ENCODE results near the gene SLC6A16. TPM values are rescaled to one million over a fixed set of nuclear protein-coding genes. Genes with fewer than 3 reads are reported as not detected.
"Not testable (repeated sequence)": the region's sequence is repeated elsewhere in the genome, so short reads cannot be mapped to it uniquely, and the experiment has no call there.

SLC6A16 gene
- 1 to 10 TPM in 8 of 12 donors, under 1 TPM in 2, not detected in 2; 0.72 to 2.1 (median 1.7) TPM for polyA plus RNA-seq (ENCODE audit: insufficient read length in 12 of 12)
- long read RNA-seq, donor 1, result 0 reads
- long read RNA-seq, donor 2, result 0 reads
- long read RNA-seq, donor 3, result 0 reads
- long read RNA-seq, donor 4, result 0 reads
- long read RNA-seq, donor 5, result 0 reads
- long read RNA-seq, donor 6, result 0 reads
- long read RNA-seq, donor 7, result 0 reads
- long read RNA-seq, donor 8, result 0 reads
- long read RNA-seq, donor 9, result 0 reads
- long read RNA-seq, donor 10, result 0 reads
- long read RNA-seq, donor 11, result 0 reads

DNA sequence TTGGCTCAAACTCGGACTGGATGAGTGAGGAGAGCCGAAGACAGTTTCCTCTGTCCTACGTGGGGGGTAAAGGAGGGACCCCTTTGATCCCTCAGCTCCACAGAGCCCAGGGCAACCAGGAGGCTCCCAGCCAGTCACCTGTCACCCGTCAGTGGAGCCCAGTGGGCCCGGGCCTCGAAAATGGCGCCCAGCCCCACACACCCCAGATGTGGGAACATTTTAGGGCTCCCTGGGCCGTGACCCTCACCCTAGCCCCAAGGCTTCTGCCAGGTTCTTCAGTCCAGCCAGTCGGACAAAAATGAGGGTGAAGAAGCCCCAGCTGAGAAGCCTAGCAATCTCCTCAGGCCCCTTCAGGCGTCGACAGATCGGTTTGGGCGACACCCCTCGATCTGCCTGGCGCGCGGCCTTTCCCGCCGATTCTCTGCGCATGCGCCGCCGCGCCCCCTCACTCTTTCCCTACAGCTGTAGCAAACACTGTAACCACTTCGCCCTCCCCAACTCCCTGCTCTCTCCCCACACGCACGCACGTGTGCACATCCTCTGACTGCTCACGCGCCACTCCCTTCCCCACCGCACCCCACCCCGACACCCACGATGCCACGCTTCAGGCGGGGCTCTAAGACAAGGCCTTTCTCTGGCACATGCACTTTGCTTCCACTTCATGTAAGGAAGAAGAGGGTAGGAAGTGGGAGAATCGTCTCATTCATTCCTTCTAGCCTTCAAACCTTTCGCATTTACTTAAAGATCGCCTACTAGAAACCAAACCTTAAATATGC lies at the start of gene SLC6A16:
Gene SLC6A16, minus strand, starts transcription at position 391 of the 776 bp plus-strand sequence. CDS start 13,844 bp downstream, outside the sequence.
- no peak for DNase-seq

DNA sequence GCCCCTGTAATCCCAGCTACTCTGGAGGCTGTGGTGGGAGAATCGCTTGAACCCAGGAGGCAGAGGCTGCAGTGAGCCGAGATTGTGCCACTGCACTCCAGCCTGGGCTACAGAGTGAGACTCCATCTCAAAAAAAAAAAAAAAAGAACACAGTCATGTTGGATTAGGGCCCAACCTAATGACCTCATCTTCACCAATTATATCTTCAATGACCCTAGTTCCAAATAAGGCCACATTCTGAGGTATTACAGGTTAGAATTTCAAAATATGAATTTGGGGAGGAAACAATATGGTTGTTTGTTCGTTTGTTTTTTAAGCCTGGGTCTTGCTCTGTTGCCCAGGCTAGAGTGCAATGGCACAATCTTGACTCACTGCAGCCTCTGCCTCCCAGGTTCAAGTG lies 48.2 kb upstream of the SLC6A16 start:
- DNase-seq, result not testable (repeated sequence)

DNA sequence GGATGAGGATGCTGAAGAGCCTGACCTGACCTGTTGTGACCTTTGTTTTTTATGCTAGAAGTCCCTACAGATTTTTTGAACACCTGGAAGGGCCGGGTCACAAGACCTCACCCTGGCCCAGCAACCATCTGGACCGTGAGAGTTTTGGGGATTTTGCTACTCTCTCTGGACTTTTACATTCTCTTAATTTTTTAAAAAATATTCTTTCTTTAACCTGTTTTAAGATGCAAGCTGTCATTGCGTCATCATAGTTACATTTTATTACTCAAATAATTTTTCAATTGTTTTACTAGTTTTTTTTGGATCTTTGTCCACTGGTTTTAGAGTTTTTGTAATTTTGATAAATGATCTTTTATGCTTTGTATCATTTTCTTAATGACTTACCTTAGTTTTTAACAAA lies 46.2 kb upstream of the SLC6A16 start:
- no peak for DNase-seq

DNA sequence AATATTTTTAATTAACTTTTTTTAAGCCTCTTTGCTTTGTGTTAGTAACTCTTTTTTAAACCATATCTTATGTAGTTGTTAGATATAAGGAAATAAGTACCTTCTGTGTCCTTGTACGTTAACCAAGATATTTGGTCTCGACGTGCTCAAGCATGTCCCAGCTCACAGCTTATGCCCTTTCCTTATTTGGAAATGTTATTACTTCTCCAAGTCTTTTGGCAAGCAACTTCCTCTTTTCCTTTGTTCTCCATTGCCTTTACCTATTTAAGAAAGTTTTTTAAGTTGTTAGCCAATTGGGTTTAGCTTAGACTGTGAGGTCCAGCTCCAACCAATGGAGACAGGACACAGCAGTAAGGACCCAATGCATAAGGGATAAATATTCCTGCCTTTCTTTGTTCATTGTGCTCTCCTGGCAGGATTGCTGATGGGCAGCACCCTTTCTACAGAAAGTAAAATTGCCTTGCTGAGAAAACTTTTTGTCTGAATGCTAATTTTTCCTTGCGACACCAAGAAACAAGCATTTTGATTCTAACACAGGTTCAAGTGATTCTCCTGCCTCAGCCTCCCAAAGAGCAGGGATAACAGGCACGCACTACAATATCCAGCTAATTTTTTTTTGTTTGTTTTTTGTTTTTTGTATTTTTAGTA lies 43.8 kb upstream of the SLC6A16 start:
- no peak for DNase-seq

DNA sequence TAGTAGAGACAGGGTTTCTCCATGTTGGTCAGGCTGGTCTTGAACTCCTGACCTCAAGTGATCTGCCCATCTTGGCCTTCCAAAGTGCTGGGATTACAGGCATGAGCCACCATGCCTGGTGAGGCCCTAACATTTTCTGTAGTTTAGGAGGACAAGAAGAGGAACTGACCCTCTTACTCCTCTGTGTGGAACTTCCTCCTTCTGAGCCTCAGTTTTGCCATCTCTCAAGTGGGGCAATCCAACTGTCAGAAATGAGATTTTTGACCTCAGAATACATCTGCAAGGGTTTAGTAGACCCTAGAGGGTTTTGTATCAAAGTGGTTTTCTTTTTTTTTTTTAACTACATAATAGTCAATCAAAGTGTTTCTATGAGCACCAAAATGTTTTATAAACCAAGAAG lies 41.1 kb upstream of the SLC6A16 start:
- DNase-seq, result no peak

DNA sequence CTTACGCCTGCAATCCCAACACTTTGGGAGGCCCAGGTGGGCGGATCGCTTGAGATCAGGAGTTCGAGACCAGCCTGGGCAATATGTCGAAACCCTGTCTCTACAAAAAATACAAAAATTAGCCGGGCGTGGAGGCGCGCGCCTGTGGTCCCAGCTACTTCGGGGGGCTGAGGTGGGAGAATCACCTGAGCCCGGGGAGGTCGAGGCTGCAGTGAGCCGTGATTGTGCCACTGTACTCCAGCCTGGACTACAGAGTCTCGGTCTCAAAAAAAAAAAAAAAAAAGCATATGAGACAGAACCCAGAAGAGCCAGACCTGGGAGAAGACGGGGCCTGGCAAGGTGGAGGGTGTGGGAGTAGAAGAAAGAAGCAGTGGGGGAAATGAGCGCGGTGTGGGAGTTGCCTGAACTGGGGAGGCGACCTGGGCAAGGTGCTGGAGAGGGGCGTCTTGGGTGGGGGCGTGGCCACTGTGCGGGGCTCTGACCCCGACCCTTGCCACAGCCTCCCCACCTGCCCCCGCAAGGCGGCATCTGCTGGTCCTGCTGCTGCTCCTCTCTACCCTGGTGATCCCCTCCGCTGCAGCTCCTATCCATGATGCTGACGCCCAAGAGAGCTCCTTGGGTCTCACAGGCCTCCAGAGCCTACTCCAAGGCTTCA lies 39.2 kb upstream of the SLC6A16 start:
- DNase-seq, result no peak

DNA sequence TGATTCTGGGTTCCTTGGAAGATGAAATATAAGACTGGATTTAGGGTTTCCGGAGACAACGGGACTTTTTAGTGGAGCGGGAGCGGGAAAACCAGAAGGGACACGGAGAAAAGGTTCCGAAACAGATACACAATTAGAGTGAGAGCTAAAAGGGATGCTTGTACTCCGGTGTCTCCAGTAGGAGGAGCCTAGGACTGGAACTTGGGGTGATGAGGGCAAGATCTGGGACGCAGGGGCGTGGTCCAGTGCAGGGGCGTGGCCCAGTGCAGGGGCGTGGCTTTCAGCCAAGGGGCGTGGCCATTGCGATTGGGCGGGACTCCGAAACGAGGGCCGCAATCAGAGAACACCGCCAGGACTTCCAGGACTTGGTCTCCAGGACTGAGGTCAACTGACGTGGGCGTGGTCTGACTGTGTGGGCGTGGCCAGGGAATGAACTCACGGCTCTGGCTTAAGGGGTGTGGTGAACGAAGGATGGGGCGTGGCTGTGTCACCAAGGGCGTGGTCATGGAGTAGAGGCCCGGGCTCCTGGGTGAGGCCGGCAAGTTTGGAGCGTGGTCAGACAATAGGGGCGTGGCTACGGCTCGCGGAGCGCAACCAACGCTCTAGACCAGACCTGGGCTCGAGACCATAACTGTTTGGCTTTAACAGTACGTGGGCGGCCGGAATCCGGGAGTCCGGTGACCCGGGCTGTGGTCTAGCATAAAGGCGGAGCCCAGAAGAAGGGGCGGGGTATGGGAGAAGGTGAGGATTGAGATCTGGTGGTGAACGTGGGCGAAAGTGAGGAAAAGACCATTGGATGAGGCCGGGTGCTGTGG lies 38.5 kb upstream of the SLC6A16 start, which contains the start of gene DKKL1:
Gene DKKL1, plus strand, starts transcription at position 610 of the 815 bp plus-strand sequence. Its CDS starts 122 bp downstream, at position 732.
- DNase-seq, result peak; percentile 96

DNA sequence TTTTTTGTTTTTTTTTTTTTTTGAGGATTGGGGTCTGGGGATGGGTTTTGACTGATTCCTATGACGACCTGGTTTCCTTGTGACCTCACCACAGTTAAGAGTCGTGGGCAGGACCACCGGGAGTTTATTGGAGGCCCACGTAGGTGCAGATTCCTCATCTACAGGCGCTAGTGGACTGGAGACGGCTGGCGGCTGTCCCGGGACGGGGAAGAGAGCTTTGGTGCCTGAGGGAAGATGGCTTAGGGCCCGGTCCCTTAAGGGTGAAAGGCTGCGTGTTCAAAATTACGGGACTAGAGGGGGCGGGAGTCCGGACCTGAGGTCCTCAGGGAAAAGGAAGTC lies 37.9 kb upstream of the SLC6A16 start:
- no peak for DNase-seq

DNA sequence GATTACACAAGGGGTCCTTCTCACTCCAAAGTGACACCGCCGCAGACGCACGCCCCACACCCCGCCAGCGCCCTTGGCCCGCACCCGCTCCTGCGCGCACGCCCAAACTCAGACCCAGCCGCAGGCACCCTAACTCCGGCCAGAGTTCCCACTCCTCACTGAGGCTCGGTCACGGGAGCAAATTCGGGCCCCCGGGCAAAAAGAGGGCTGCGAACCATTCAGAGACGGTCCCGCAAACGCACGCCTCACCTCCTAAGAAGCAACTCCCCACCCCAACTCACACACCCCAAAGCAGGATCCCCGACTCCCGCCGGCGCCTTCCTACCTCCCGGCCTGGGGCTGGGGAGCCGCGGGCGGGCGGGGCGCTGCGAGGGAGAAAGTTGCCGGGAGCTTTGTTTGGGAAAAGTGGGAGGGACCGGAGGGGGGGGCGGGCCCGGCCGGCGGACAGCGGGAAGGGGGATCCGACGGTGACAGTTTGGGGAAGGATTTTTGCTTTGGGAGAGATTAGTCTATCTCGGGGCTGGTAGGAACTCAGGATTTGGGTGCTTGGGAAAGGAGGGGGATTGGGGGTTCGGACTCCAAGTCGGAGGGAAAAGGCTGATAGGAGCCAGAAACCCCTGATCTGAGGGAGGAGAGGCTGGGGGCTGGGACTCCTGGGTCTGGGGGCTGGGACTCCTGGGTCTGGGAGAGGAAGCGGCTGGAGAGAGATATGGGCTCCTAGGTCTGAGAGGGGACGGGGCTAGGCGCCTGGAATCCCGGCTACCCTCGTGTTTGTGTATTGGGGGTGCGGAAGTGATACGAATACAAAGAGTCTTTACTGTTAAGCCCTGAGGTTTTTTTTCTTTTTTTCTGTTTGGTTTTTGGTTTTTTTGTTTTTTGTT lies 37.3 kb upstream of the SLC6A16 start, which contains the start of gene TEAD2:
Gene TEAD2, minus strand, starts transcription at position 369 of the 881 bp plus-strand sequence. CDS start 2,341 bp downstream, outside the sequence.
- peak; percentile 86 for DNase-seq

DNA sequence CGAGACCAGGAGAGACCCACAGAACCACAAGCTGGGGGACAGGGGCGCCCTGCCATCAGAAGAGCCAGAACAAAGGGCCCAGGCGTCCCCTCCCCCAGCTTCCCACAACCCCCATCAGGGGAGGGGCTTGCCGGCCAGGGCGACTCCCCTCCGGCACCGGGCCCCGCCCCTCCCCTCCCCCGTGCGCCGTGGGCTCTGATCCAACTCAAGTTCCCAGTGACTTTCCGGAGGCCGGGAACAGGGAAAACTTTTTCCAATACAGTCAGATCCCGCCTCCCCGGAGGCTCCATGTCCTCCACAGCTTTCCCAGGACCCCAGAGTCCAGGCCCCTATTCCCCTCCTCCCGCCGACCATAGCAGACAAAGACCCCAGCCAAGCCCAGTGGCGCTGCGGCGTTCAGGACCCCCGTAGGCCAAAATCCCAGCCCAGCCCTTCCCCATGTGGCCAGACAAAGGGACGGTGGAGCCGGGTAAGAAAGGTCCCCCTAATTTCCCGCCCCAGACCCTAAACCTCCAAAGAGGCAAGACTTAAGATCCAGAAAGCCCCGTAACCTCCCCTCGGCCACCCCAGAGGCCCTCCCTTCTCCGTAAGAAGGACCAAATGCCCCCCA lies 36.6 kb upstream of the SLC6A16 start:
- DNase-seq, result peak; percentile 95

DNA sequence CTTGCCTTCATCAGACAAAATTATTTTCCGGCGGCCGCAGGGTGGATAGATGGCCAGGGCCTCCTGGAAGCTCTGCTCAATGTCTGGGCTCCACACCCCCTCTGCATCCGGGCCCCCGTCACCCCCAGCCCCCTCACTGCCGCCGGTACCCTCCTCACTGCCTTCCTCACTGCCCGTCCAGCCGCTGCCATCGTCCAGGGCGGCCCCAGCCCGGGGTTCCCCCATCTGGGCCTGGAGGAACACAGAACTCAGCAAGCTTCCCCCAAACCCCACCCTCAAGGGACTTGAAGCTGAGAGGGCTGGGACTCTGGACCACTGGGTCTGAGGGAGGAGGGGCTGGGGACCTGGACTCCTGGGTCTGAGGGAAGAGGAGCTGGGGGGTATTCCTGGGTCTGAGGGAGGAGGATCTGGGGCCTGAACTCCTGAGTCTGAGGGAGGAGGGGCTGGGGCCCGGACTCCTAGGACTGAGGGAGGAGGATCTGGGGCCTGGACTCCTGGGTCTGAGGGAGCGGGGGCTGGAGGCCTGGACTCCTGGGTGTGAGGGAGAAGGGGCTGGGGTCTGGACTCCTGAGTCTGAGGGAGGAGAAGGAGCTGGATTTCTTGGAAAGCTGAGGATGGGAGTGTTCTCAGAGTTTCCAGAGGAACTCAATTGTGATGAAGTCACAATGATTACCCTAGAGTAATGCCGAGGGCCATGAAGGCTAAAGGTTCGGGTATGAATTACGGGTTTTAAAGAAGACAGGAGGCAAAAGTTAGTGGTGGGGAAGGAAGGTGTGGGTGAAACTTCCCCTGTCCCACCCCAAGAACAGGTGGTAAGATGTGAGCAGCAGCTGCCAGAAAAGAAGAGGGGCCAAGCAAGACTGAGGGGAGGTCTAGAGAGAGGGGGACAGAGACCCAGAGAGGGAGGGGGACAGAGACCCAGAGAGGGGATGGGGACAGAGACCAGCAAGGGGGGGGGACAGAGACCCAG lies 35.1 kb upstream of the SLC6A16 start:
- no peak for DNase-seq

DNA sequence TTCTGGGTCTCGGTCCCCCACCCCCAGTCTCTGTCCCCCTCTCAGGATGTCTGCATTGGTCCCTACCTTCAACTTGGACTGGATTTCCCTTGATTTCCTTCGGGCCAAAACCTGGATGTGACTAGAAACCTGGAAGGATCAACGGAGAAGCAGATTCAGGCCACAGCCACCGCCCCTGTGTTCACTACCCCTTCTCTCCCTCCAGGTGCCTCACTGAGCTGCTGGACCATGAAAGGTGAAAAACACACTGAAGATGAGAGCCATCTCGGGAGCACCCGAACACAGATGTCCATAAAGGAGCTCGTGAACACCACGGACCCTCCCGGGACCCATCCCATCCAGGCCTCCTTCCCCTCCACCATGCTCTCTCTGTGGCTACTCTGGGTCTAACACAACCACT lies 32.2 kb upstream of the SLC6A16 start:
- no peak for DNase-seq

DNA sequence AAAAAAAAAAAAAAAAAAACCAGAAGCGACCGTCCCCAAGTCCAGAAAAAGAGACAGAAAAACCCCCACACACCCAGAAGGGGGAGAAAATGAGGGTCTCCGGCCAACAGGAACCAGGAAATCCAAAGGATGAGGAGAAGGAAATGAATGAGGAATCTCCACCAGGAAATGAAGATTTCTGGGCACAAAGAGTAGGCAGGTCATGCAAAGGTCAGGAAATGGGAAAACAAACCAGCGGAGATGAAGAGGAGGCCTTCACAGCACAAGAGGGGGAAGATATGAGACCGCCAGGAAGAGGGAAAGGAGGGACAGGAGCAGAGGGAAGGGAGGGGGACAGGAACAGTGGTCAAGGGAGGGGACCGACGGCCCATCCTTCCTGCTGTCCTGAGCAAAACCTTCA lies 31.4 kb upstream of the SLC6A16 start:
- DNase-seq, result no peak

DNA sequence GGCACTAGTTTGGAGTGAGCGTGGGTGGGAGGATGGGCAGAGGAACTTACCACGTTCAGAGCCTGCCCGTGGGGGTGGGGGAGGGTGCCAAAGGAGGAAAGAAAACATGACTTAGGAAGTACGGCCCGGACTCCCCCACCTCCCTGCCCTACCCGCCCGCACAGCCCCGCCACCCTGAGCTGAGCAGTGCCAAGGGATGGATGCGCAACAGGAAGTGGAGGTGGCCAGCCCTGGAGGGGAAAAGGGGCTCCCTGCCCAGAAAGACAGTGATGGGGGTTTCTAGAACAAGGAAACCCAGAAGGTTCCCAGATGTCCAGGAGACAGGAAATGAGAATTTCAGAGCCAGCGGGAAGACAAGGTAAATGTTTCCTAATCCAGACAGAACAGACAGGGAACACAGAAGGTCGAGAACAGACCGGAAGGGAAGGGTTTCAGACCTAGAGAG lies 30.9 kb upstream of the SLC6A16 start:
- peak; percentile 52 for DNase-seq

DNA sequence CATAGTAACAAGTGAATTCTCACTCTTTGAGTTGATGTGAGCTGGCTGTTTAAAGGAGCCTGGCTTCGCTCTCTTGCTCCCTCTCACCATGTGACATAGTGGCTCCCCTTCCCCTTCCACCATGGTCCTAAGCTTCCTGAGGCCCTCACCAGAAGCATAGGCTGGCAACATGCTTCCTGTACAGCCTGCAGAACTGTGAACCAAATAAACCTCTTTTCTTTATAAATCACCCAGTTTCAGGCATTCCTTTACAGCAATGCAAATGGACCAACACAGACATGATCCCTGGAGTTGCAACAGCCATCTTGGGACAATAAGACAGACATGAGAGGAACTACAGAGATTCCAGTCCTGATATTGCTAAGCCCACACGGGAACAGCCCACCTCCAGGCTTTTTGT lies 24.6 kb upstream of the SLC6A16 start:
- no peak for DNase-seq

DNA sequence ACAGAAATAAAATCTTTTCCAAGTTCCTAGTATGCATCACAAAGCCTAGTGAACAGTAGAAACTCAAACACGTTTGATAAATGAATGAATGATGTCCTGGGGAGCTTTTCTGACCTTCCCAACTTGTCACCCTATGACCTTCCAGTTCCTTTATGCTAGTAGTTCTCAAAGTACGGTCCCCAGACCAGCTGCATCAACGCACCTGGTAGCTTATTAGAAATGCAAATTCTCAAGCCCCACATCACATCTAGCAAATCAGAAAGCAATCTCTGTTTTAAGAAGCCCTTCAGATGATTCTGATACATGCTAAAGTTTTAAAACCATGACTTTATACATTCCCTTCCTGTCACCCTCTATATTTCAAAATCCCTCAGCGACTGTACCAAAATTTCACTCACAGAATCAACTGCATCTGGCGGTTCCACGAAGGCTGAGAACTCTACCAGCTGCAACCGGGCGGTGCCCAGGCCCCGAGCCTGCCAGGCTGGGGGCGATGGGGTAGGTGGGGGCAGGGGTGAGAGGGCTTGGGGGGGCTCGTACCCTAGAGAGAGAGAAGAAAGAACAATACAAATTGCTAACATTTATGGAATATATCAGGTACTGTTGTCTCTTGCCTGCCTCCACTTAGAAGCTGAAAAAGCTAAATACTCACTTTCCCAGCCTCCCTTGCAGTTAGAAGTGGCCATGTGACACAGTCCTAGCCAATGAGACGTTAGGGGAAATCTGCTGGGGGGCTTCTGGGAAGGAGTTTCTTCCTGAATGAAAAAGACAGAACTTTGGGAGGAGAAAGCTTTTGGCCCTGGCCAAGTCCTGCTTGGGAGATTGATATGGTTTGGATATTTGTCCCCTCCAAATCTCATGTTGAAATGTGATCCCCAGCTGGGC lies 23.6 kb upstream of the SLC6A16 start:
- no peak for DNase-seq

DNA sequence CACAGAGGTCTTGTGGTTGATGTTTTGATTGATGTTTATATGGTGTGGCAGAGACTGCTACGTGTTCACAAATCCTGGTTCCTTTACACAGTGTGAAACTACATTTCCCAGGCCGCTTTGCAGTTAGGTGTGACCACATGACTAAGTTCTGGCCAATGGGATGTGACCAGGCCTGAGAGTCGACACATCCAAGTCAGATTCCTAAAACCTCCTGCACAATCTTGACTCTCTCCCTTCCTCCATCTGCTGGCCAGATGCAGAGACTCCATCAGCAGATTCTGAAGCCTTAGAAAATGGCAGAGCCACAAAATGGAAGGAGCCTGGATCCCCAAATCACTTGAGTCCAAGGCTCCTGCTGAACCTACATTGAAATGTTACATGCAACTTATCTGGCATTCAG lies 22.8 kb upstream of the SLC6A16 start:
- DNase-seq, result no peak
